Transverse colon (tissue), 4 donors: ENCODE data around the gene LRP2BP. TPM values are rescaled to one million over a fixed set of nuclear protein-coding genes. Genes with fewer than 3 reads are reported as not detected.

Experiments used
- DNase-seq: peaks from one replicate; pipeline ENCODE4 v3.0.0-alpha.2; 2019
- H3K27ac ChIP-seq, 4 donors: fragments of 200-600 bp; sonication (generic); 2 replicates each; pipeline ENCODE4 v1.5.1; 2016 to 2018; ENCODE audit warnings: inconsistent platforms in 4 of 4
- H3K27me3 ChIP-seq: fragments of 200-600 bp; sonication (generic); 2 replicates; pipeline ENCODE4 v1.5.1; 2017; ENCODE audit warnings: inconsistent platforms
- H3K36me3 ChIP-seq, 4 donors: fragments of 200-600 bp; sonication (generic); 2 replicates each; pipeline ENCODE4 v1.5.1; 2017 to 2019; ENCODE audit warnings: inconsistent platforms in 4 of 4
- H3K4me1 ChIP-seq, 4 donors: fragments of 200-600 bp; sonication (generic); 2 replicates each; pipeline ENCODE4 v1.5.1; 2017 to 2020; ENCODE audit warnings: inconsistent platforms in 4 of 4
- H3K4me3 ChIP-seq, 4 donors: fragments of 200-600 bp; sonication (generic); 1 replicate in 1 of 4; 2 replicates in 3 of 4; pipeline versions ENCODE4 v1.5.1 to v1.6.1; 2017 to 2019; ENCODE audit warnings: inconsistent platforms in 4 of 4
- H3K9me3 ChIP-seq, 2 donors: fragments of 200-600 bp; sonication (generic); 2 replicates each; pipeline ENCODE4 v1.5.1; 2017 to 2019; ENCODE audit warnings: inconsistent platforms in 2 of 2
- CTCF ChIP-seq, 5 experiments: fragments of 200-600 bp in 3 of 5; fragments of 450-650 bp in 2 of 5; sonication (generic) in 3 of 5; IDR thresholded peaks; 1 replicate in 2 of 5; 2 replicates in 3 of 5; pipeline ENCODE4 v1.5.1; 2016 to 2017; ENCODE audit warnings: antibody characterized with exemption in 5 of 5, inconsistent platforms in 3 of 5, mild to moderate bottlenecking in 2 of 5, moderate library complexity in 1 of 5
- EP300 ChIP-seq: sonication (generic); formaldehyde crosslinking; IDR thresholded peaks from one replicate; pipeline ENCODE4 v1.6.1; 2017; ENCODE audit warnings: antibody characterized with exemption, low read depth
- POLR2A ChIP-seq: fragments of 450-650 bp; IDR thresholded peaks from one replicate; pipeline ENCODE4 v1.6.1; 2016; ENCODE audit warnings: antibody characterized with exemption, mild to moderate bottlenecking, moderate library complexity
- POLR2AphosphoS5 ChIP-seq, 3 donors: sonication (generic); formaldehyde crosslinking; IDR thresholded peaks; one replicate each; pipeline ENCODE4 v1.6.1; 2016; ENCODE audit warnings: antibody characterized with exemption in 3 of 3
- WGBS, 2 donors: methylation state at CpG; one replicate each; pipeline ENCODE4 v1.1.5; 2018; ENCODE audit warnings: low coverage in 1 of 2; 5-methylcytosine and 5-hydroxymethylcytosine counted together
- in situ Hi-C, 4 donors: fragments of 200-750 bp; cut with MboI; loops; one replicate each; pipeline versions ENCODE4 v1.15.0 to v1.15.1; 2017; ENCODE audit warnings: low sequenced_read_pairs in 3 of 4, low pct_ligation_motif_present in 1 of 4, low pct_unique_long_range_greater_than_20kb in 1 of 4
- intact Hi-C: fragments of 100-400 bp; cut with DNase I; formaldehyde crosslinking; loops from one replicate; pipeline ENCODE4 v1.15.1; 2023; ENCODE audit warnings: low total_unique reads
- total RNA-seq, 4 donors: library from RNA; depleted of rRNA; stranded (reverse); fragments of >200 nt; gene quantifications; one replicate each; pipeline ENCODE4 v1.1.0, GENCODE V29; 2016

LRP2BP gene
- total RNA-seq, 4 donors from 2014 or later = 0.55 to 20.1 (median 0.64) TPM; not detected in 1

DNA sequence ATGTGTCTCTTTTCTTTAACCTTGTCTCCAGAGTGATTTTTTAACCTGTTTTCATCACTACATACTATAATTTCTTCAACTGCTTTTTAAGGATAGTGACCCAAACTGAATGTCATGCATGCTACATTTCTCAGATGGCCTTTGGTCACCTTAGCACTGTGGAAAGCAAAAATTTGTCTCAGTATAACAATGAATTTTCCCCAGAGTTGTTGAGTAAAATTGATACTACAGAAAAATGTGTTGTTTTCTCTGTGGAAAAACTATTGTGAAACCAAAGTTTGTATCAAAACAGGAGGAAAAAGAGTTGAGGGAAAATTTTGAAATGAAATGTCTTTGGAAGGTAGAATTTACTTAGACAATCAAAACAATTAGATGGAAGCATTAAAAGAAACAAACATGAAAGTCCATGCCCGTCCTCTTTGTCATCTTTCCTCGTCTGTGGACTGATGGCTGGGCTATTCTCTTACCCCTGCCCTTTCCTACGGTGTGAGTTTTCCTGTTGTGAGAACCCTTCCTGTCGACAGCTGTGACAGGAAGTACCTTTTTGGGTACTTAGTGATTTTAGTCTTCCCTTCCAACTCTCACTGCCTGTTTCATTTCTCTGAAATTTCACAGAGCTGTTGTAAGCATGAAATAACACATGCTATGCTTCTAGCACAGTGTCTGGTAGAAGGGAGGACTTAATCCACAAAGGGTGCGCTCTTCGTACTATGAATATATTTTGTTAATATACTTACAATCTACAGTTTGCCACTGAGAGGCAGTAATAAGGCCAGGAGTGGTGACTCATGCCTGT is 50.8 kb downstream of the LRP2BP start:
- no peak for TF ChIP-seq EP300
- no peak for TF ChIP-seq POLR2AphosphoS5 (IDR thresholded peaks at IDR 0.05)
- TF ChIP-seq CTCF (IDR thresholded peaks at IDR 0.05) = no peak
- no peak for TF ChIP-seq POLR2A
- H3K9me3 ChIP-seq = no peaks in the 10 kb centered on the region
- DNase-seq = no peak
- no peak overlapping the region for H3K4me3 ChIP-seq
- 64 to 73% methylated on average over 6 of the region's 6 CpGs for WGBS, 2 donors
- in situ Hi-C loops = no loop called here
- H3K27me3 ChIP-seq = no peaks in the 10 kb centered on the region
- H3K4me1 ChIP-seq = peaks cover 0 to 7% (median 2%) of the 10 kb centered on the region in 4 donors
- intact Hi-C loops = loop anchor here (10.0 kb wide), 1 partner anchor 130 kb away; no protein-coding TSS in a partner anchor
- peak overlapping the region; percentile 55 to 80 (median 62) for H3K27ac ChIP-seq
- peaks cover 0 to 5% (median 0%) of the 10 kb centered on the region in 4 donors for H3K36me3 ChIP-seq

GRCh38 chr4:185343726-185344581 is 51.8 kb downstream of the LRP2BP start:
- 67 to 89% methylated on average over 8 to 15 of the region's 15 CpGs for WGBS, 2 donors
- TF ChIP-seq EP300 = peak; percentile 62
- TF ChIP-seq POLR2AphosphoS5 (IDR thresholded peaks at IDR 0.05) = peak; percentile 56 to 79 (median 65)
- no peak for TF ChIP-seq POLR2A
- peaks cover 0 to 7% (median 2%) of the 10 kb centered on the region in 4 donors for H3K4me1 ChIP-seq
- H3K27me3 ChIP-seq = no peaks in the 10 kb centered on the region
- H3K27ac ChIP-seq = peak overlapping the region; percentile 55 to 80 (median 62)
- intact Hi-C loops = loop anchor here (10.0 kb wide), 1 partner anchor 129 kb away; no protein-coding TSS in a partner anchor
- no peak overlapping the region for H3K4me3 ChIP-seq
- peak; percentile 25 for DNase-seq
- peaks cover 0 to 7% (median 0%) of the 10 kb centered on the region in 4 donors for H3K36me3 ChIP-seq
- H3K9me3 ChIP-seq = no peaks in the 10 kb centered on the region
- in situ Hi-C loops = no loop called here

DNA sequence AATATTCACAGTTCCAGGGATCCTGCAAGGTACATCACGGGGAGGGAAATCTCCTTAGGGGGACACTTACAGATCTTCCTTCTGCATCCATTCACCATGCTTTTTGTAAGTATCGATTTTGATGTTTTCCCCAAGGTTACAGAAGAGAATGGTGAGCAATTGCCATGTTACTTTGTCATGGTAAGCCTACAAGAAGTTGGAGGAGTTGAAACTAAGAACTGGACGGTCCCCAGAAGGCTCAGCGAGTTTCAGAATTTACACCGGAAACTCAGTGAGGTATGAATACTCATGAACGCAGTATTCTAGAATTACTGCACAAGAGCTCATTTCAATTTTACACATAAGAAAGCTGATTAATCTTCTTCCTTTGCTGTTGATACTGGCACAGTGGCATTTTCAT is 53.9 kb downstream of the LRP2BP start:
- in situ Hi-C loops (no loop called here), intact Hi-C loops (loop anchor here (10.0 kb wide), 1 partner anchor 127 kb away; no protein-coding TSS in a partner anchor)
- Histone ChIP-seq H3K9me3 (no peaks in the 10 kb centered on the region), H3K27ac (no peak overlapping the region), H3K4me3 (no peak overlapping the region), H3K27me3 (no peaks in the 10 kb centered on the region), H3K36me3 (peaks cover 0 to 7% (median 0%) of the 10 kb centered on the region in 4 donors), H3K4me1 (peaks cover 0 to 7% (median 2%) of the 10 kb centered on the region in 4 donors)
- WGBS, 2 donors = 76 to 86% methylated on average over 5 to 6 of the region's 6 CpGs
- no peak for DNase-seq
- TF ChIP-seq CTCF (IDR thresholded peaks at IDR 0.05) = no peak
- TF ChIP-seq POLR2AphosphoS5 (IDR thresholded peaks at IDR 0.05) = no peak
- no peak for TF ChIP-seq POLR2A
- no peak for TF ChIP-seq EP300

GRCh38 chr4:185341377-185341776 is 54.3 kb downstream of the LRP2BP start:
- in situ Hi-C loops = no loop called here
- no peak for DNase-seq
- 81 to 100% methylated on average over 2 of the region's 2 CpGs for WGBS, 2 donors
- Histone ChIP-seq H3K27me3 (no peaks in the 10 kb centered on the region), H3K9me3 (no peaks in the 10 kb centered on the region), H3K27ac (no peak overlapping the region), H3K4me3 (no peak overlapping the region), H3K4me1 (peaks cover 0 to 7% (median 2%) of the 10 kb centered on the region in 4 donors), H3K36me3 (peaks cover 0 to 7% (median 0%) of the 10 kb centered on the region in 4 donors)
- intact Hi-C loops = loop anchor here (10.0 kb wide), 1 partner anchor 127 kb away; no protein-coding TSS in a partner anchor
- TF ChIP-seq POLR2AphosphoS5 (IDR thresholded peaks at IDR 0.05) (no peak), EP300 (no peak), CTCF (IDR thresholded peaks at IDR 0.05) (no peak), POLR2A (no peak)
